HT-29 (cell line): Measurements from ENCODE around the gene ALG8. TPM values are rescaled to one million over a fixed set of nuclear protein-coding genes. Genes with fewer than 3 reads are reported as not detected.
"Not testable (repeated sequence)": the region's sequence is repeated elsewhere in the genome, so short reads cannot be mapped to it uniquely, and the experiment has no call there.

Experiments used
- DNase-seq: peaks from one replicate; pipeline ENCODE4 v3.0.0-alpha.2; 2015; ENCODE audit warnings: low spot score
- total RNA-seq: library from RNA; depleted of rRNA; stranded (reverse); fragments of >200 nt; shearing (Covaris generic); gene quantifications from 2 replicates; pipeline ENCODE4 v1.2.3, GENCODE V29; 2014; rRNA removed

The ALG8 gene
- 37.2 and 41.9 TPM in 2 replicates for total RNA-seq

- peak; percentile 97 for DNase-seq
Measured at GRCh38 chr11:78139422-78140391, at the start of gene ALG8. TSS of gene ALG8 (minus strand) at chr11:78139626. CDS start at chr11:78139588, 38 bp downstream.

- peak; percentile 99 for DNase-seq
Measured at GRCh38 chr11:78188286-78189173, 49.1 kb upstream of the ALG8 start, which contains the start of the genes KCTD21 and USP35. TSS of gene KCTD21 (minus strand) at chr11:78188626. CDS start at chr11:78174554, 14,072 bp downstream. TSS of gene USP35 (plus strand) at chr11:78188919. CDS start at chr11:78196246, 7,327 bp downstream.

GRCh38 chr11:78187366-78188285, 48.2 kb upstream of the ALG8 start:
- DNase-seq = peak; percentile 56

GRCh38 chr11:78181185-78181584, 41.8 kb upstream of the ALG8 start:
- DNase-seq = no peak

- DNase-seq = no peak
Measured at GRCh38 chr11:78180751-78181150, 41.3 kb upstream of the ALG8 start.

- no peak for DNase-seq
Measured at GRCh38 chr11:78179459-78180071, 40.1 kb upstream of the ALG8 start.

GRCh38 chr11:78177216-78177615, 37.8 kb upstream of the ALG8 start:
- DNase-seq = no peak

GRCh38 chr11:78176605-78177141, 37.2 kb upstream of the ALG8 start:
- DNase-seq = no peak

GRCh38 chr11:78175862-78176261, 36.4 kb upstream of the ALG8 start:
- DNase-seq = not testable (repeated sequence)

- DNase-seq = no peak
Measured at GRCh38 chr11:78171951-78172350, 32.5 kb upstream of the ALG8 start.

GRCh38 chr11:78170874-78171549, 31.6 kb upstream of the ALG8 start:
- no peak for DNase-seq

- DNase-seq = no peak
Measured at GRCh38 chr11:78170413-78170812, 31.0 kb upstream of the ALG8 start.

- DNase-seq = no peak
Measured at GRCh38 chr11:78168539-78169477, 29.4 kb upstream of the ALG8 start.

GRCh38 chr11:78166855-78167469, 27.5 kb upstream of the ALG8 start:
- no peak for DNase-seq

GRCh38 chr11:78164471-78164870, 25.0 kb upstream of the ALG8 start:
- DNase-seq = no peak

- DNase-seq = no peak
Measured at GRCh38 chr11:78163828-78164227, 24.4 kb upstream of the ALG8 start.

GRCh38 chr11:78161962-78162371, 22.5 kb upstream of the ALG8 start:
- no peak for DNase-seq

- DNase-seq = no peak
Measured at GRCh38 chr11:78161346-78161745, 21.9 kb upstream of the ALG8 start.
